GM12878 (cell line): ENCODE results near the gene GNAL. TPM values are rescaled to one million over a fixed set of nuclear protein-coding genes. Genes with fewer than 3 reads are reported as not detected.

Source experiments
- ATF7 ChIP-seq: fragments of 450-650 bp; IDR thresholded peaks from 2 replicates; pipeline ENCODE4 v1.6.1; 2016; ENCODE audit warnings: low read depth, mild to moderate bottlenecking
- FOS ChIP-seq: IDR thresholded peaks from 3 replicates; pipeline ENCODE4 v1.6.1; 2011; ENCODE audit warnings: borderline replicate concordance; ENCODE audit not compliant: insufficient read length; ENCODE audit errors: extremely low read depth
- NBN ChIP-seq: fragments of 450-650 bp; IDR thresholded peaks from 2 replicates; pipeline ENCODE4 v1.6.1; 2016
- NFYB ChIP-seq: IDR thresholded peaks from 2 replicates; pipeline ENCODE4 v1.6.1; 2011; ENCODE audit warnings: low read depth, mild to moderate bottlenecking, low read length, improper control_type of control experiment, moderate library complexity; ENCODE audit not compliant: insufficient read depth
- POLR2AphosphoS2 ChIP-seq: IDR thresholded peaks from 2 replicates; pipeline ENCODE4 v1.6.1; 2011; ENCODE audit warnings: low read depth, mild to moderate bottlenecking, low read length, improper control_type of control experiment, moderate library complexity
- polyA plus RNA-seq, 11 experiments: library from polyadenylated mRNA; depleted of rRNA in 4 of 11; unstranded in 6 of 11; stranded (reverse) in 5 of 11; fragments of >200 nt; fragmentation: Nextera tagmentation in 4 of 11; fragmentation: Illumina TruSeq in 1 of 11; extraction: Ambion mirVana in 4 of 11; extraction: Trizol in 1 of 11; gene quantifications; 1 replicate in 1 of 11; 2 replicates in 10 of 11; pipeline versions ENCODE4 v1.2.1 to v1.2.3, GENCODE V29; 2011 to 2016; ENCODE audit warnings: inconsistent platforms in 2 of 11, missing spikeins in 2 of 11, low read depth in 1 of 11
- total RNA-seq, 4 experiments: library from RNA; depleted of rRNA in 3 of 4; stranded (reverse); fragments of >200 nt in 3 of 4; fragmentation: Illumina TruSeq in 1 of 4; extraction: Trizol in 1 of 4; gene quantifications; 2 replicates each; pipeline versions ENCODE4 v1.2.1 to v1.2.3, GENCODE V29; 2013 to 2021
- TF ChIP-seq, protein P1 (sequence below): IDR thresholded peaks from 2 replicates; pipeline ENCODE4 v1.6.1; 2012; ENCODE audit warnings: mild to moderate bottlenecking, low read depth, low read length
- TF ChIP-seq, protein P2 (sequence below): fragments of 450-650 bp; IDR thresholded peaks from 2 replicates; pipeline ENCODE4 v1.6.1; 2017; ENCODE audit warnings: borderline replicate concordance

The GNAL gene
- total and polyA plus RNA-seq, 10 of the 15 experiments (the other 5 are each of a cell fraction or from before 2014, with no cell fraction given): 0.02 to 0.39 (median 0.05) TPM; not detected in 5

GRCh38 chr18:11885278-11885947 lies 196.3 kb downstream of the GNAL start (continued):
- TF ChIP-seq FOS: no peak
- TF ChIP-seq, protein P1, sequence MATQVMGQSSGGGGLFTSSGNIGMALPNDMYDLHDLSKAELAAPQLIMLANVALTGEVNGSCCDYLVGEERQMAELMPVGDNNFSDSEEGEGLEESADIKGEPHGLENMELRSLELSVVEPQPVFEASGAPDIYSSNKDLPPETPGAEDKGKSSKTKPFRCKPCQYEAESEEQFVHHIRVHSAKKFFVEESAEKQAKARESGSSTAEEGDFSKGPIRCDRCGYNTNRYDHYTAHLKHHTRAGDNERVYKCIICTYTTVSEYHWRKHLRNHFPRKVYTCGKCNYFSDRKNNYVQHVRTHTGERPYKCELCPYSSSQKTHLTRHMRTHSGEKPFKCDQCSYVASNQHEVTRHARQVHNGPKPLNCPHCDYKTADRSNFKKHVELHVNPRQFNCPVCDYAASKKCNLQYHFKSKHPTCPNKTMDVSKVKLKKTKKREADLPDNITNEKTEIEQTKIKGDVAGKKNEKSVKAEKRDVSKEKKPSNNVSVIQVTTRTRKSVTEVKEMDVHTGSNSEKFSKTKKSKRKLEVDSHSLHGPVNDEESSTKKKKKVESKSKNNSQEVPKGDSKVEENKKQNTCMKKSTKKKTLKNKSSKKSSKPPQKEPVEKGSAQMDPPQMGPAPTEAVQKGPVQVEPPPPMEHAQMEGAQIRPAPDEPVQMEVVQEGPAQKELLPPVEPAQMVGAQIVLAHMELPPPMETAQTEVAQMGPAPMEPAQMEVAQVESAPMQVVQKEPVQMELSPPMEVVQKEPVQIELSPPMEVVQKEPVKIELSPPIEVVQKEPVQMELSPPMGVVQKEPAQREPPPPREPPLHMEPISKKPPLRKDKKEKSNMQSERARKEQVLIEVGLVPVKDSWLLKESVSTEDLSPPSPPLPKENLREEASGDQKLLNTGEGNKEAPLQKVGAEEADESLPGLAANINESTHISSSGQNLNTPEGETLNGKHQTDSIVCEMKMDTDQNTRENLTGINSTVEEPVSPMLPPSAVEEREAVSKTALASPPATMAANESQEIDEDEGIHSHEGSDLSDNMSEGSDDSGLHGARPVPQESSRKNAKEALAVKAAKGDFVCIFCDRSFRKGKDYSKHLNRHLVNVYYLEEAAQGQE: no peak
- TF ChIP-seq, protein P2, sequence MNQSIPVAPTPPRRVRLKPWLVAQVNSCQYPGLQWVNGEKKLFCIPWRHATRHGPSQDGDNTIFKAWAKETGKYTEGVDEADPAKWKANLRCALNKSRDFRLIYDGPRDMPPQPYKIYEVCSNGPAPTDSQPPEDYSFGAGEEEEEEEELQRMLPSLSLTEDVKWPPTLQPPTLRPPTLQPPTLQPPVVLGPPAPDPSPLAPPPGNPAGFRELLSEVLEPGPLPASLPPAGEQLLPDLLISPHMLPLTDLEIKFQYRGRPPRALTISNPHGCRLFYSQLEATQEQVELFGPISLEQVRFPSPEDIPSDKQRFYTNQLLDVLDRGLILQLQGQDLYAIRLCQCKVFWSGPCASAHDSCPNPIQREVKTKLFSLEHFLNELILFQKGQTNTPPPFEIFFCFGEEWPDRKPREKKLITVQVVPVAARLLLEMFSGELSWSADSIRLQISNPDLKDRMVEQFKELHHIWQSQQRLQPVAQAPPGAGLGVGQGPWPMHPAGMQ: no peak
- TF ChIP-seq NFYB: no peak
- no peak for TF ChIP-seq ATF7
- TF ChIP-seq POLR2AphosphoS2: no peak
- no peak for TF ChIP-seq NBN
- TF ChIP-seq, all 136 proteins: peak for 0
